ENCODE measurements around the gene SFTA2. TPM values are rescaled to one million over a fixed set of nuclear protein-coding genes. Genes with fewer than 3 reads are reported as not detected.

The SFTA2 gene
- total RNA-seq, 2 experiments from 2014 or later, result not detected

DNA sequence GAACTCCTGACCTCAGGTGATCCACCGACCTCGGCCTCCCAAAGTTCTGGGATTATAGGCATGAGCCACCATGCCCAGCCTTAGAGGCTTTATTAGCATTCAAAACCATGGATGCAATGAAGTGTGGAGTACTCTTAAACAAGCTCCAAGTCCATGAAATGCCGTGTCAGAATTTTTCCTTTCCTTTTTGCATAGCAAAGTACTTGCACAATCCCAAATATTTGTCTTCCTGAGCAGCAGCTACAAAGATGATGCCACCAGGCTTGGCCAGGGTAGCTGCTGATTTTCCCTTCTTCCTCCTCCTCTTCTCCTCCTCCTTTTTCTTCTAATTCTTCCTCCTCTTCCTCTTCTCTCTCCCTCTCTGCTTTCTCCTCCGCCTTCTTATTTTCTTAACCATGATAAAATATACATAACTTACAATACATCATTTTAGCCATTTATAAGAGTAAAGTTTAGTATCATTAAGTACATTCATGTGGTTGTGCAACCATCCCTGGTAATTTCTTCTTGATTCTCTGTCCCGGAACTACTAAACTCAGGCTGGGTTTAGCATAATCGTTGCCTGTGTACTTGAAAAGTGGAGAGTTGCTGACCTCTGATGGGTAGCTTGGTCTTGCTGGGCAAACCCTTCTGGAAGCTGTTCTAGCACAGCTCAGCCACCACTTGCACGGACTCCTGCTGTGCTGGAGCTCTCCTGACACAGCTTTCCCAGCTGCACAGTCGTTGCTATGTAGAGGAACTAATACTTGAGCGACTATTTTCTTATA lies 29.1 kb upstream of the SFTA2 start:
- no peaks in the 10 kb centered on the region for H3K36me3 Mint-ChIP-seq
- no peaks in the 10 kb centered on the region for H3K9me3 Mint-ChIP-seq
- CTCF ChIA-PET, result interaction anchor here (0.5 to 0.8 kb wide), 2 partner anchors 24 to 96 kb away, joined by 3 read pairs; no protein-coding TSS in a partner anchor
- no peak overlapping the region for H3K4me3 Mint-ChIP-seq
- peaks cover 8% of the 10 kb centered on the region for H3K4me1 Mint-ChIP-seq (ENCODE audit: low read depth)
- no peak for DNase-seq
- POLR2A ChIA-PET, result no interaction called here
- H3K27me3 Mint-ChIP-seq, result peaks cover 13% of the 10 kb centered on the region
- intact Hi-C loops (cut with micrococcal nuclease), result no loop called here
- H3K27ac Mint-ChIP-seq, result no peak overlapping the region

DNA sequence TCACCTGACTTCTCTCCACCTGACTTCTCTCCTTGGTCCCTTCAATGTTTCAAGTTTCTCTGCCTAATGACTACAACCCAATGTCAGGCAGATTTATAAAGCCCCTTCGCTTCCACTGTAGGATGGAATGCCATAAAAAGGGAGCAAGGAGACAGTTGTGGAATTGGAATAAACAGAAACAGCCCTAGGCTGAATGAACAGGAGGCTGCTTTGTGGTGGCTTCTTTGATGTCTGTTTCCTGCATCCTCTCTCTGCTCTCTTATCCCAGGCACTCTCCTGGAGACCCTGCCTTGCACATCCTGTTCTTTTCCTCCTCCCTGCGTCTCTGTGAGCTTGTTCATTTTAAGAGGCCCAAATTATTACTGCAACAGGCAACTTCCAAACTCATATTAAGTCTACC lies 25.7 kb upstream of the SFTA2 start:
- no peak for DNase-seq
- H3K36me3 Mint-ChIP-seq, result no peaks in the 10 kb centered on the region
- peaks cover 6% of the 10 kb centered on the region for H3K4me1 Mint-ChIP-seq (ENCODE audit: low read depth)
- no peaks in the 10 kb centered on the region for H3K9me3 Mint-ChIP-seq
- no peak overlapping the region for H3K27ac Mint-ChIP-seq
- no peak overlapping the region for H3K4me3 Mint-ChIP-seq
- peaks cover 2% of the 10 kb centered on the region for H3K27me3 Mint-ChIP-seq
- intact Hi-C loops (cut with micrococcal nuclease), result no loop called here
- ChIA-PET POLR2A (no interaction called here), CTCF (interaction anchor here (0.9 kb wide), 1 partner anchor 30 kb away, joined by 3 read pairs; no protein-coding TSS in a partner anchor)

DNA sequence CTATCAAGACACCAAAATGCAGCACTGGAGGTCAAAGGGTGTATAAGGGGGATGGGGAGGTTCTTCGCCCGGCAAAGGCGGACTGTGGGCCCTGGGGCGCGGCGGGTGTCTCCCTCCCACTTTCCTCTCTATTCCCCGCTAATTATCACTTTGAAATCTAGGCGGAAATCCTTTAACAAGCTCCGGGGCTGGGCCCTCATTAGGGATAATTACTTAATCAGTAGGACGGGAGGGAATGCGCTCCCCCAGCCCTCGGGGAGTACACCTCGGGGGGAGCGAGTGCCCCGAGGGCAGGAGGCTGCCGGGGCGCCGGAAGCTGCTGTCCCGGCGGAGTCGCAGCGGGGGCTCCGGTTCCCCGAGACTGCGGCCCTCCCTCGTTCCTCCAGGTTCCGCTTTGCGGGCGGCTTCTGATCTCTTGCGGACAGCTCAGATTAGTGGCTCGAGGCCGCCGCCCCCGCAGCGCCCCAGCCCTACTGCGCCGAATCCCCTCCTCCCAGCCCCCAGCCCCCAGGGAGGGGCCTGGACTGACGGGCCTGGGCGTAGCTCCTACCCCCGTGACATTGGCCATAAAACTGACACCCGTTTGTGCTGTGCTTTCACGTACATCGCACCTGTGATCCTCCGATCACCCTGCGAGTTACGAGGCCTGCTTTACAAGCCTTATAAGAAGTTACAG lies 23.5 kb upstream of the SFTA2 start:
- peaks cover 6% of the 10 kb centered on the region for H3K4me1 Mint-ChIP-seq (ENCODE audit: low read depth)
- CTCF ChIA-PET, result interaction anchor here (0.9 to 2.3 kb wide), 6 partner anchors 89 to 182 kb away, joined by 3 to 21 read pairs (median 4); no protein-coding TSS in a partner anchor
- no peaks in the 10 kb centered on the region for H3K9me3 Mint-ChIP-seq
- intact Hi-C loops (cut with micrococcal nuclease), result no loop called here
- peak overlapping the region; percentile 66 for H3K4me3 Mint-ChIP-seq
- no peak overlapping the region for H3K27ac Mint-ChIP-seq
- H3K27me3 Mint-ChIP-seq, result peaks cover under 1% of the 10 kb centered on the region
- no peaks in the 10 kb centered on the region for H3K36me3 Mint-ChIP-seq
- DNase-seq, result peak; percentile 82
- POLR2A ChIA-PET, result interaction anchor here (0.8 to 1.2 kb wide), 4 partner anchors 9 to 136 kb away, joined by 3 read pairs; partner anchors contain the start of gene GTF2H4

DNA sequence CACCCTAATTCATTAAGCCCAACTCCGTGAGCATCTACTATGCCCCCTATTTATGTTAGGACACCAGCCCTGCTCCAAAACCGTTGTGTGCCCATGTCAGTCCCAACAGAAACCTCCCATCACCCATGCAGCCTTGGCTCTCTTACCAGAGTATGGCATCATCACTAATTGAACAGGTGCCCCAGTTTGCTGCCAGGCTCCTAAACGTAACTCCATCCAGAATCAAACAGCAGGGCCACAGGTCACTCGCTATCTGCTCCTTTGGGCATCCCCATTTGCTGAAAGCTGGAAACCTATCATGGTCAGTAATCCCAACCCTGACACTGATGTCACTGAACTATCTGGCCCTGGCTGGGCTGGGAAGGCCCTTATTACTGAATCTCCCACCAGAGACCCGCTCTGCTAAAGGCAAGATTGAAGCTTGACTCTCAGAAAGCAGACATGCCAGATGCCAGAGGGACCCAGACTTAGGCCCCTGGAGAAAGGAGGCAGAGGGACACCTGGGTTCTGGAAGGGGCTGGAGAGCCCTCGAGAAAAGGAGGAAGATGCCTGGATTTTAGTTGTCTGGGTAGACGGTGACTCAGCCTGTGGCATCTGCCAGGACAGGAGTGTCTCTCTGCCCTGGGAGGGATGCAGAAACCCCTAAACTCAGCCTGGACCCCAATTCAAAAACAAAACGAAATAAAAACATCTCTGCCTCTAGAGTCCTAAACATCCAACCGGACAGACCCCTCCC lies 22.8 kb upstream of the SFTA2 start:
- Mint-ChIP-seq H3K27me3 (peaks cover 7% of the 10 kb centered on the region), H3K36me3 (no peaks in the 10 kb centered on the region), H3K9me3 (no peaks in the 10 kb centered on the region), H3K4me1 (ENCODE audit: low read depth) (peaks cover 6% of the 10 kb centered on the region), H3K27ac (no peak overlapping the region), H3K4me3 (peak overlapping the region; percentile 66)
- ChIA-PET POLR2A (interaction anchor here (1.1 kb wide), 2 partner anchors 47 to 135 kb away, joined by 3 read pairs; partner anchors contain the start of gene GTF2H4), CTCF (interaction anchor here (0.9 to 2.3 kb wide), 4 partner anchors 90 to 133 kb away, joined by 3 to 21 read pairs (median 4); no protein-coding TSS in a partner anchor)
- DNase-seq, result no peak
- intact Hi-C loops (cut with micrococcal nuclease), result no loop called here

GRCh38 chr6:30951907-30952469 lies 20.0 kb upstream of the SFTA2 start:
- ChIA-PET POLR2A (no interaction called here), CTCF (interaction anchor here (1.0 kb wide), 1 partner anchor 128 kb away, joined by 3 read pairs; no protein-coding TSS in a partner anchor)
- no peak overlapping the region for H3K27ac Mint-ChIP-seq
- no peak overlapping the region for H3K4me3 Mint-ChIP-seq
- no peak for DNase-seq
- no peaks in the 10 kb centered on the region for H3K9me3 Mint-ChIP-seq
- H3K27me3 Mint-ChIP-seq, result peaks cover 25% of the 10 kb centered on the region
- H3K36me3 Mint-ChIP-seq, result no peaks in the 10 kb centered on the region
- intact Hi-C loops (cut with micrococcal nuclease), result no loop called here
- peaks cover 6% of the 10 kb centered on the region for H3K4me1 Mint-ChIP-seq (ENCODE audit: low read depth)

DNA sequence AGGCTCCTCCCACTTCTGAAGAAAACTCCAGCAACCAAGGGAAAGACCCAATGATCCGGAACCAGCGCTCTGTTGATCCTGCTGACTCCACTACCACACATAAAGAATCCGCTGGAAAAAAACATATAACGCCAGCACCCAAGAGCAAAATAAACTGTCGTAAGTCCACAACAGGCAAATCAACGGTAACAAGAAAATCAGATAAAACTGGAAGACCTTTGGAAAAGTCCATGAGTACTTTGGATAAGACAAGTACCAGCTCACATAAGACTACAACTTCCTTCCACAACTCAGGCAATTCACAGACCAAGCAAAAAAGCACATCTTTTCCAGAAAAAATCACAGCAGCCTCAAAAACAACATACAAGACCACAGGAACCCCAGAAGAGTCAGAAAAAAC lies 16.8 kb upstream of the SFTA2 start:
- Mint-ChIP-seq H3K9me3 (no peaks in the 10 kb centered on the region), H3K27ac (no peak overlapping the region), H3K36me3 (no peaks in the 10 kb centered on the region), H3K4me1 (ENCODE audit: low read depth) (no peaks in the 10 kb centered on the region), H3K4me3 (no peak overlapping the region), H3K27me3 (peaks cover 42% of the 10 kb centered on the region)
- CTCF ChIA-PET, result interaction anchor here (0.7 kb wide), 1 partner anchor 270 kb away, joined by 4 read pairs; no protein-coding TSS in a partner anchor
- intact Hi-C loops (cut with micrococcal nuclease), result no loop called here
- POLR2A ChIA-PET, result no interaction called here
- DNase-seq, result no peak

DNA sequence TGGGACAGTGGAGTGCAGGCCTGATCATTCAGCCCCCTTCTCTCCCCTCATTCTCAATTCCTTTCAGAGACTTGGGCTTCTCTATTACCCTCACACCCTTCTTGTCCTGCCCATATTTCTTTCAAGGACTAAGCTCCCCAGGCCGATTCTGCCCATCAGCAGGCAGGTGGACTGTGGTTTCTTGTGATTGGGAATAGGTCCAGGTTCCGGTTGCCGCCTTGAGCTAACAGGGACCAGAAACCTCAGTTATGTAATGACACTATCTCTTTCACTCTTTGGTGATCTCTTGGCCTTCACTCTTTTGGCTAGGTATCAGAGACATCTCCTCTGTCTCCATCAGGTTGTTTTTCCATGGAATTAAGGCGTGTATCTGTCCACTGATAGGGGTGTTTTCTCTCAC lies 15.3 kb upstream of the SFTA2 start:
- H3K9me3 Mint-ChIP-seq, result no peaks in the 10 kb centered on the region

DNA sequence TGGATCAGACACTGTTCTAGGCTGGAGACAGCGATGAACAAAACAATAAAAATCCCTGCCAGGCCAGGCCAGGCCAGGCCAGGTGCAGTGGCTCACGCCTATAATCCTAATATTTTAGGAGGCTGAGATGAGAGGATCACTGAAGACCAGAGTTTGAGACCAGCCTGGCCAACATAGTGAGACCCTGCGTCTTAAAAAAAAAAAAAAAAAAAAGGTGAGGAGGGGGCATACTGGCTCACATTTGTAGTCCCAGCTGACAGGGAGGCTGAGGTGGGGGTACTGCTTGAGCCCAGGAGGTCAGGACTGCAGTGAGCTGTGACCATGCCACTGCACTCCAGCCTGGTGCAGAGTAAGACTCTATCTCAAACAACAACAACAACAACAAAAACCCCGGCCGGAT lies 13.3 kb upstream of the SFTA2 start:
- DNase-seq, result no peak
- H3K4me1 Mint-ChIP-seq (ENCODE audit: low read depth), result peaks cover 4% of the 10 kb centered on the region
- H3K9me3 Mint-ChIP-seq, result no peaks in the 10 kb centered on the region
- no peak overlapping the region for H3K27ac Mint-ChIP-seq
- CTCF ChIA-PET, result no interaction called here
- H3K27me3 Mint-ChIP-seq, result peaks cover 58% of the 10 kb centered on the region
- POLR2A ChIA-PET, result no interaction called here
- no peak overlapping the region for H3K4me3 Mint-ChIP-seq
- H3K36me3 Mint-ChIP-seq, result no peaks in the 10 kb centered on the region
- intact Hi-C loops (cut with micrococcal nuclease), result no loop called here

More for the DNA sequence above, 15.3 kb upstream of the SFTA2 start:
- intact Hi-C loops (cut with micrococcal nuclease), result no loop called here
- ChIA-PET CTCF (no interaction called here), POLR2A (no interaction called here)
- Mint-ChIP-seq H3K27ac (no peak overlapping the region), H3K4me3 (no peak overlapping the region), H3K4me1 (ENCODE audit: low read depth) (peaks cover 4% of the 10 kb centered on the region), H3K36me3 (no peaks in the 10 kb centered on the region), H3K27me3 (peaks cover 55% of the 10 kb centered on the region)
- no peak for DNase-seq

DNA sequence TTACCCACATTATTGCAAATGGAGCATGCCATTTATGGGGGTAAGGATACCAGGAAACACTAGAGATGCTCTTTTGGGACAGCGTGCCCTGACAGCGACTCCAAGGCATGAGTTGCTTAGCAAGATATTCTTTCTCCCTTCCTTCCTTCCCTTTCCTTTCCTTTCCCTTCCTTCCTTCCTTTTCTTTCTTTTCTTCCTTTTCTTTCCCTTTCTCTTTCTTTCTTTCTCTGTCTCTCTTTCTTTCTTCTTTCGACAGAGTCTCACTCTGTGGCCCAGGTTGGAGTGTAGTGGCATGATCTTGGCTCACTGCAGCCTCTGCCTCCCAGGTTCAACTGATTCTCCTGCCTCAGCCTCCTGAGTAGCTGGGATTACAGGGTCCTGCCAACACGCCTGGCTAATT lies 12.1 kb upstream of the SFTA2 start:
- no peak overlapping the region for H3K4me3 Mint-ChIP-seq
- H3K36me3 Mint-ChIP-seq, result no peaks in the 10 kb centered on the region
- no peak overlapping the region for H3K27ac Mint-ChIP-seq
- no peak for DNase-seq
- CTCF ChIA-PET, result no interaction called here
- intact Hi-C loops (cut with micrococcal nuclease), result no loop called here
- peaks cover 46% of the 10 kb centered on the region for H3K27me3 Mint-ChIP-seq
- peaks cover 4% of the 10 kb centered on the region for H3K4me1 Mint-ChIP-seq (ENCODE audit: low read depth)
- H3K9me3 Mint-ChIP-seq, result no peaks in the 10 kb centered on the region
- POLR2A ChIA-PET, result no interaction called here

- CTCF ChIA-PET, result interaction anchor here (1.0 to 1.4 kb wide), 2 partner anchors 137 to 145 kb away, joined by 3 to 5 read pairs; no protein-coding TSS in a partner anchor
These were observed 10.5 kb upstream of the SFTA2 start for GRCh38 chr6:30942338-30943060.

DNA sequence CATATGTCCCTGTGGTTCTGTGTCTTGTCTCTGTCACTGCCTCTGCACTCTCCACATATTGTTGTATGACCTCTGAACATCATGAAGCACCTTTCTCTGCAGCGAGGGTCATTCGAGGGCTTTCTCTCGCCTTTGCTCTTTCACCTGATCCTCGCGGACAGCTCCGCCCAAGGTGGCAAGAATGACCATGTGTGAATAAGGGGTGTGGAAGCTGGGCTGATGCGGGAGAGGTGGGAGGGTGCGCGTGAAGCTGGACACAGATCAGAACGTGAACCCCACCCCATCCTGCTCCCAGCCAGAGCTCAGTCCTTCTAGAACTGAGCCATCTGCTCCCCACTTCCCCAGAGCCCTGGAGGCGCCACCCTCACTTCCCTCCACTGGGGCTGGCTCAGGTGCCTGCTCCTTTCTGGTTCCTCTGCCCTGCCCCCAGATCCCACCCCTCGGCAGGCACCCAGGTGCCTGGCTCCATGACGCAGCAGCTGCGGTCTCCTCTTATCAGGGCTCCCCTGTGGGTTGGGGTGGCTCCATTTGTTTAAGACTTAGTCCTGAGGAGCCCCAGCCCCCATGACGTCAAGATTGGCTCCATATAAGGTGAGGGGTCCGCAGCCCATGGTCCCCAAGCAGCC lies 8.5 kb upstream of the SFTA2 start, which contains the start of gene MUCL3:
Gene MUCL3, plus strand, starts transcription at position 613 of the 626 bp plus-strand sequence. CDS start 27 bp downstream, outside the sequence.
- peaks cover 4% of the 10 kb centered on the region for H3K4me1 Mint-ChIP-seq (ENCODE audit: low read depth)
- no peaks in the 10 kb centered on the region for H3K36me3 Mint-ChIP-seq
- no peak for DNase-seq
- no peaks in the 10 kb centered on the region for H3K9me3 Mint-ChIP-seq
- intact Hi-C loops (cut with micrococcal nuclease), result no loop called here
- no peak within 1 kb of the TSS for H3K4me3 Mint-ChIP-seq
- peaks cover 35% of the 10 kb centered on the region for H3K27me3 Mint-ChIP-seq
- ChIA-PET POLR2A (no interaction called here), CTCF (interaction anchor here (0.6 kb wide), 1 partner anchor 576 kb away, joined by 3 read pairs; no protein-coding TSS in a partner anchor)
- no peak within 1 kb of the TSS for H3K27ac Mint-ChIP-seq

More at GRCh38 chr6:30942338-30943060, 10.5 kb upstream of the SFTA2 start:
- H3K27me3 Mint-ChIP-seq, result peaks cover 42% of the 10 kb centered on the region
- H3K4me3 Mint-ChIP-seq, result no peak overlapping the region
- POLR2A ChIA-PET, result no interaction called here
- DNase-seq, result peak; percentile 26
- H3K27ac Mint-ChIP-seq, result no peak overlapping the region
- H3K9me3 Mint-ChIP-seq, result no peaks in the 10 kb centered on the region
- H3K4me1 Mint-ChIP-seq (ENCODE audit: low read depth), result peaks cover 4% of the 10 kb centered on the region
- intact Hi-C loops (cut with micrococcal nuclease), result no loop called here
- H3K36me3 Mint-ChIP-seq, result no peaks in the 10 kb centered on the region

Data from activated CD4-positive, alpha-beta memory T cell treated with anti-CD3 and anti-CD28 coated beads for 36 hours (primary cell).